Cardiac fibroblast (primary cell): ENCODE measurements around the gene ARG1.

Experiments
- DNase-seq, 2 donors: peaks; one replicate each; pipeline versions ENCODE4 v3.0.0 to v3.0.0-alpha.2; 2010; ENCODE audit warnings: low read depth in 2 of 2
- H3K4me3 ChIP-seq, 2 donors: replicated peaks in 1 of 2; 1 replicate in 1 of 2; 2 replicates in 1 of 2; pipeline ENCODE4 v1.5.1; 2011; ENCODE audit warnings: low read depth in 2 of 2, low read length in 2 of 2, mild to moderate bottlenecking in 2 of 2, moderate library complexity in 1 of 2
- CTCF ChIP-seq: IDR thresholded peaks from one replicate; pipeline ENCODE4 v1.5.1; 2011; ENCODE audit warnings: low read depth, mild to moderate bottlenecking, low read length, inconsistent platforms

Gene ARG1

GRCh38 chr6:131586543-131586942 lies 13.5 kb downstream of the ARG1 start:
- H3K4me3 ChIP-seq: no peak overlapping the region
- no peak for DNase-seq
- TF ChIP-seq CTCF: no peak

- H3K4me3 ChIP-seq: no peak overlapping the region
- no peak for DNase-seq
- TF ChIP-seq CTCF: no peak
Observed at GRCh38 chr6:131587909-131588308, 14.9 kb downstream of the ARG1 start.

- DNase-seq: no peak
- no peak overlapping the region for H3K4me3 ChIP-seq
- no peak for TF ChIP-seq CTCF
Observed at GRCh38 chr6:131588643-131589042, 15.6 kb downstream of the ARG1 start.

GRCh38 chr6:131592935-131593334 lies 19.9 kb downstream of the ARG1 start:
- no peak overlapping the region for H3K4me3 ChIP-seq
- no peak for TF ChIP-seq CTCF
- DNase-seq: no peak

GRCh38 chr6:131594074-131594473 lies 21.0 kb downstream of the ARG1 start:
- DNase-seq: no peak
- no peak overlapping the region for H3K4me3 ChIP-seq

GRCh38 chr6:131597446-131597845 lies 24.4 kb downstream of the ARG1 start:
- H3K4me3 ChIP-seq: no peak overlapping the region
- DNase-seq: peak; percentile 5
- TF ChIP-seq CTCF: peak; percentile 32

More at GRCh38 chr6:131594074-131594473, 21.0 kb downstream of the ARG1 start:
- no peak for TF ChIP-seq CTCF

- TF ChIP-seq CTCF: no peak
- no peak overlapping the region for H3K4me3 ChIP-seq
- no peak for DNase-seq
Observed at GRCh38 chr6:131600716-131601115, 27.7 kb downstream of the ARG1 start.
